ENCODE measurements around the gene GNS.

GNS gene

GRCh38 chr12:64737539-64737938, 21.7 kb downstream of the GNS start:
- no peak for DNase-seq

- DNase-seq, result no peak
Measured at GRCh38 chr12:64736771-64737170, 22.4 kb downstream of the GNS start.

GRCh38 chr12:64735442-64735841, 23.8 kb downstream of the GNS start:
- peak in 2 of 56 donors; percentile 1 to 4 for DNase-seq

- peak in 41 of 56 donors; percentile 1 to 72 (median 28) for DNase-seq
Measured at GRCh38 chr12:64733857-64734256, 25.3 kb downstream of the GNS start.

- no peak for DNase-seq
Measured at GRCh38 chr12:64731683-64732082, 27.5 kb downstream of the GNS start.

GRCh38 chr12:64730588-64730969, 28.6 kb downstream of the GNS start:
- DNase-seq, result no peak

- no peak for DNase-seq
Measured at GRCh38 chr12:64729909-64730587, 29.2 kb downstream of the GNS start.

GRCh38 chr12:64724201-64724745, 34.9 kb downstream of the GNS start:
- no peak for DNase-seq

GRCh38 chr12:64723630-64724029, 35.6 kb downstream of the GNS start:
- no peak for DNase-seq

- DNase-seq, result no peak
Measured at GRCh38 chr12:64722835-64723234, 36.4 kb downstream of the GNS start.

GRCh38 chr12:64720884-64721283, 38.3 kb downstream of the GNS start:
- DNase-seq, result no peak

GRCh38 chr12:64718649-64719048, 40.6 kb downstream of the GNS start:
- DNase-seq, result no peak

GRCh38 chr12:64716839-64717455, 42.3 kb downstream of the GNS start:
- no peak for DNase-seq

- no peak for DNase-seq
Measured at GRCh38 chr12:64716371-64716770, 42.8 kb downstream of the GNS start.

GRCh38 chr12:64714551-64714968, 44.6 kb downstream of the GNS start:
- no peak for DNase-seq

- DNase-seq, result no peak
Measured at GRCh38 chr12:64713376-64713775, 45.8 kb downstream of the GNS start.

- no peak for DNase-seq
Measured at GRCh38 chr12:64709429-64709828, 49.8 kb downstream of the GNS start.

GRCh38 chr12:64707926-64708325, 51.3 kb downstream of the GNS start:
- DNase-seq, result no peak

GRCh38 chr12:64707362-64707761, 51.8 kb downstream of the GNS start:
- DNase-seq, result no peak

GRCh38 chr12:64706857-64707256, 52.3 kb downstream of the GNS start:
- DNase-seq, result no peak

- no peak for DNase-seq
Measured at GRCh38 chr12:64706306-64706705, 52.9 kb downstream of the GNS start.

- no peak for DNase-seq
Measured at GRCh38 chr12:64701283-64701682, 57.9 kb downstream of the GNS start.

GRCh38 chr12:64700532-64700931, 58.7 kb downstream of the GNS start:
- DNase-seq, result no peak
